Epithelial cell of proximal tubule (primary cell): ENCODE data around the gene C2orf74. TPM values are rescaled to one million over a fixed set of nuclear protein-coding genes. Genes with fewer than 3 reads are reported as not detected.

Experiments used
- DNase-seq: peaks from one replicate; pipeline ENCODE4 v3.0.0-alpha.2; 2011; ENCODE audit warnings: low read depth
- H3K4me3 ChIP-seq: 2 replicates; pipeline ENCODE4 v1.5.1; 2011; ENCODE audit warnings: low read depth, mild to moderate bottlenecking, low read length
- total RNA-seq: library from RNA; depleted of rRNA; stranded (reverse); fragments of >200 nt; gene quantifications from 2 replicates; pipeline ENCODE4 v1.2.3, GENCODE V29; 2015
- TF ChIP-seq, protein P1 (sequence below): conservative IDR thresholded peaks from 2 replicates; pipeline ENCODE4 v1.5.1; 2012; ENCODE audit warnings: low read depth, mild to moderate bottlenecking, low read length

Gene C2orf74
- total RNA-seq, 1 donor from 2014 or later: 9.1 TPM

DNA sequence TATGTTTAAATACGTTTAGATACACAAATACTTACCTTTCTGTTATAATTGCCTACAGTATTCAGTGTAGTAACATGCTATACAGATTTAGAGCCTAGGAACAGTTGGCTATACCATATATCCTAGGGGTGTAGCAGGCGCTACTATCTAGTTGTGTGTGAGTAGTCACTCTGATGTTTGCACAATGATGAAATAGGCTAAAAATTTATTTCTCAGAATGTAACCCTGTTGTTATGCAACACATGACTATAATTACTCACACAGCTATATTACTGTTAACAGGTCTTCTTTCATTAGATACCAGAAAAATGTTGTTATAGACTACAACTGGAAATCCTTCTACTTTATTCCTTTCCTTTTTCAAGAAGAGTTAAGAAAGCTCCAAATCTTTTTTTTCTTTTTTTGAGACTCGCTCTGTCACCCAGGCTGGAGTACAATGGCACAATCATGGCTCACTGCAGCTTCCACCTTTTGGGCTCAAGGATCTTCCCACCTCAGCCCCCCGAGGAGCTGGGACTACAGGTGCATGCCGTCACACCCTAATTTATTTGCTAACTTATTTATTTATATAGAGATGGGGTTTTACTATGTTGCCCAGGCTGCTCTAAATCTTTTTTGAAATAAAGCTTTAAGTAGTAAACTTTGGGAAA, 48.5 kb downstream of the C2orf74 start:
- no peak overlapping the region for H3K4me3 ChIP-seq
- TF ChIP-seq, protein P1, sequence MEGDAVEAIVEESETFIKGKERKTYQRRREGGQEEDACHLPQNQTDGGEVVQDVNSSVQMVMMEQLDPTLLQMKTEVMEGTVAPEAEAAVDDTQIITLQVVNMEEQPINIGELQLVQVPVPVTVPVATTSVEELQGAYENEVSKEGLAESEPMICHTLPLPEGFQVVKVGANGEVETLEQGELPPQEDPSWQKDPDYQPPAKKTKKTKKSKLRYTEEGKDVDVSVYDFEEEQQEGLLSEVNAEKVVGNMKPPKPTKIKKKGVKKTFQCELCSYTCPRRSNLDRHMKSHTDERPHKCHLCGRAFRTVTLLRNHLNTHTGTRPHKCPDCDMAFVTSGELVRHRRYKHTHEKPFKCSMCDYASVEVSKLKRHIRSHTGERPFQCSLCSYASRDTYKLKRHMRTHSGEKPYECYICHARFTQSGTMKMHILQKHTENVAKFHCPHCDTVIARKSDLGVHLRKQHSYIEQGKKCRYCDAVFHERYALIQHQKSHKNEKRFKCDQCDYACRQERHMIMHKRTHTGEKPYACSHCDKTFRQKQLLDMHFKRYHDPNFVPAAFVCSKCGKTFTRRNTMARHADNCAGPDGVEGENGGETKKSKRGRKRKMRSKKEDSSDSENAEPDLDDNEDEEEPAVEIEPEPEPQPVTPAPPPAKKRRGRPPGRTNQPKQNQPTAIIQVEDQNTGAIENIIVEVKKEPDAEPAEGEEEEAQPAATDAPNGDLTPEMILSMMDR: no peak
- DNase-seq: peak; percentile 7

- H3K4me3 ChIP-seq: no peak overlapping the region
- DNase-seq: no peak
- TF ChIP-seq, protein P1: no peak
Observed at GRCh38 chr2:61214171-61214570, 52.2 kb downstream of the C2orf74 start.

Other genes starting within 250 kb of the C2orf74 start
- 29.6 and 30.3 TPM in 2 replicates for gene PEX13, start 144.5 kb upstream of the C2orf74 start, total RNA-seq
- 2.0 and 4.0 TPM in 2 replicates for gene PUS10, start 143.9 kb upstream of the C2orf74 start, total RNA-seq
- gene SANBR, start 96.3 kb upstream of the C2orf74 start, total RNA-seq: 6.3 and 8.2 TPM in 2 replicates